ENCODE measurements around the gene SYTL1. TPM values are rescaled to one million over a fixed set of nuclear protein-coding genes. Genes with fewer than 3 reads are reported as not detected.
A peak's percentile ranks its signal among the peaks of the same experiment; 100 is the strongest.

SYTL1 gene
- total RNA-seq, 1 donor, result 108 TPM

DNA sequence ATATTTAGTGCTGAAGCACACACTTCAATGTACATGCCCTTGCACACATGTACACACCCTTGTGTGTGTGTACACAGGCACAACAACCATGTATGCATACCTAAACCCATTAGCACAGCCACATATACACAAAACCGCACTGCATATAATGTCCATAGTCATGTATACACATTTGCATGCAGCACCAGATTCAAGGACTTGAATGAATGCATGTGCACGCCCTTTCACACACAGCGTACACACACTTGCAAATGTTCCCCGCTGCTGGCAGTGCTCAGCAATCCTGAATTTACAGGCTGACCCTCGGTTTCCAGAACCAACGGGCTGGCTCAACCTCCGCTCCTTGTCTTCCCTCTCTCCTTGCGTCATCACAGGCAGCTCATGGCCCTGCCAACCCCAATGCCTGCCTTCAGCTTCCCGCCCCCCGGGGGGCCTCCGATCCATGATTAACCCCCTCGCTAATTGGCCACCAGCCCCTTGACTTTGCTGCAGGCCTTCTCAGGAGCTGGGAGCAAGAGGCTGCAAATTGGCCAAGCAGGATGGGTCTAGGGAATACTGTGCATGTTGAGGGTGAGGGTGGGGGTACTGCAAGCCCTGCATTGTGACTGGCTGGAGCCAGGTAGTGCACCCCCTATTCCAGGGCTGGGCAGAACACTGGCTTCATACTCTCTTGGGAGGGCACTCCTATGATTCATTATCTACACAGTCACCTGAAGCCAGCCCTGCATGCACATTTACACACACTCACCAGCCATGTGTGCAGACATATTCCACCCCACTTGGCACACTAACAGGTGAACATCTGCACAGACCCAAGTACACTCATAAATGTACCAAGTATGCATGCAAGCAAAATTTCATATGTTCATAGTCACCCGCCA is 58.5 kb downstream of the SYTL1 start:
- DNase-seq (ENCODE audit: low read depth in 2 of 3, low spot score in 2 of 3), result no peak

DNA sequence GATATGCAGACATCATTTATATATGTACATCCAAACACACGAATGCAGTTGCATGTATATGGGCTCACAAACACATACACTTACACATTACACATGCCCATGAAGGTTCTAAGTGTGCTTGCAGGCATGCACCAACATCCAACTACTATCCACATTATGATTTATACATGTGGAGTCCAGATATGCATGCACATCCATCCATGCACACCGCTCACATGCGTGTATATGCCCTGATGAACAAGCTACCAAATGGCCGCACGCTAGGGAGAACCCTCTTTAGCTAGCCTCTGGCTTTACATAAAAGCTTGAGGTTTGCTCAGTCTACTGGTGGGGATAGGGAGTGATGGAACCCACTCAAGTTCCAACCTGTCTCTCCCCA is 59.1 kb downstream of the SYTL1 start:
- DNase-seq (ENCODE audit: low read depth in 2 of 3, low spot score in 2 of 3), result no peak

DNA sequence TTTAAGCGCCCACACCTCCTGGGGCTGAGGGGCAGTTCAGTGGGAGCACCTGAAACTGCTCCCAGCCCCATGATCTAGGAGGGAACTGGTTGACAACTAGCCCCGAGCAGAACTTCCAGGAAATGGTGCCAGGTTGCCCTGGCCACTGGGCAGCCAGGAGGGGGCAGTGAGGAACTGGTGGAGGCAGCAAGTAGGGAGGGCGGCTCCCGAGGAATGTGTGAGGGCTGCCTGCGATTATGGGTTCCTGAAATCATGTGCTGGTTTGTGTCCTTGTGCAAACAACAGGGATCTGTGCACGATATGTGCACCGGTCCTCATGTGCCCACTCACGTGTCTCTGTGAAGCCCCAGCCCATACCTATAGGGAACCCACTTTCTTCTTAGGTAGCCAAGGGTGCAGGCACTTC is 60.5 kb downstream of the SYTL1 start:
- DNase-seq (ENCODE audit: low read depth in 2 of 3, low spot score in 2 of 3), result peak in 2 of 3 donors; percentile 52 to 63

DNA sequence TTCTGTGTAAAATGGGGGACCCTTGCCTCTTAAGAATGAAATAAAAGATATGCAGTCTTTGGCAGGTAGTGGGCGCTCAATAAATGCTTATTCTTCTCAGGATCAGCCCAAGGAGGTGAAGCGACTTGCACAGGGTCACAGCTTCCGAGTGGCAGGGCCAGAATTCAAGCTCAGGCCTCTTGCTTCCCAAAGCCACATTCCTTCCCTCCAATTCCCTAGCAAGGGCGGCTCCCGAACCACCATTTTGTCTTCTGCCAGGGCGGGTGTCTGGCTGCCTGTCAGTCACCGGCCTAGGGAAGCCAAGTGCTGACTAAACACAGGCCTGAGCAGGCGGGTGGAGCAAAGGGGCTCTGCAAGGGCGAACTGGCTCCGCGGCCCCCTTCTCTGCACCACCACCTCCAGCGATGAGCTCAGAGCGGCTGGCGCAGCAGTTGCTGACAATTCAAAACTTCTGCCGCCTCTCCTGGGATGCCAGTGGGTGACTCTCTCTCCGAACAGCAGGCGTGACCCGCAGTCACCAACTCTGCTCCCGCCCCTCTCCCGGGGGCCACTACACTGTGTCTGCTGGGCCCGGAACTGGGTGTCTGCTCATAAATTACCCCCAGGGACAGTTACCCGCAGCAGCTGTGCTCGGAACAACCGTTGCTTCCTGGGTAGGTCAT is 61.4 kb downstream of the SYTL1 start:
- peak in 2 of 3 donors; percentile 79 to 91 for DNase-seq (ENCODE audit: low read depth in 2 of 3, low spot score in 2 of 3)

Small RNA genes lying within 50 kb of the gene (small RNA-seq; reads per million reads assigned to genes)
- gene RNU6-48P, result not detected

Other genes with a start within 250 kb of the SYTL1 start
- gene SLC9A1, start 186.9 kb upstream of the SYTL1 start, total RNA-seq, result 6.7 TPM
- 58.2 TPM for gene WDTC1, start 107.4 kb upstream of the SYTL1 start, total RNA-seq
- gene TMEM222, start 19.9 kb upstream of the SYTL1 start, total RNA-seq, result 40.1 TPM
- 8.3 TPM for gene MAP3K6, start 24.9 kb downstream of the SYTL1 start, total RNA-seq
- gene FCN3, start 32.8 kb downstream of the SYTL1 start, total RNA-seq, result under 0.01 TPM
- under 0.01 TPM for gene CD164L2, start 41.3 kb downstream of the SYTL1 start, total RNA-seq
- gene GPR3, start 50.6 kb downstream of the SYTL1 start, total RNA-seq, result 4.3 TPM
- 43.9 TPM for gene WASF2, start 148.1 kb downstream of the SYTL1 start, total RNA-seq

Data from hematopoietic multipotent progenitor cell (in vitro differentiated cells).